HCT116 (cell line): ENCODE results near the gene ANKFN1. TPM values are rescaled to one million over a fixed set of nuclear protein-coding genes. Genes with fewer than 3 reads are reported as not detected.

Experiments used
- ATAC-seq: fragments of 200-7000 bp; cut with Tn5 transposase; 2 replicates; pipeline ENCODE4 v1.9.1; 2020; ENCODE audit warnings: mild to moderate bottlenecking, moderate library complexity
- BruUV-seq: library from RNA; stranded (reverse); fragments of 400-500 nt; replicated peaks from 2 replicates; lab custom pipeline; 2021; lab: Mats Ljungman, UMichigan
- CTCF ChIA-PET: fragments of 300-600 bp; sonication (Branson Sonifier 250); formaldehyde crosslinking; loops from one replicate; lab custom pipeline; 2021; ENCODE audit warnings: antibody characterized with exemption; lab: Charles Lee
- POLR2A ChIA-PET: fragments of 300-600, 350-600 bp; sonication (Branson Sonifier 250); formaldehyde crosslinking; loops from one replicate; lab custom pipeline; 2021; ENCODE audit warnings: antibody characterized with exemption; lab: Charles Lee
- RAD21 ChIA-PET, 2 experiments: fragments of 300-600 bp; sonication (Branson Sonifier 250); formaldehyde crosslinking; loops; one replicate each; lab custom pipeline; 2023; ENCODE audit warnings: low total read pairs in 2 of 2; ENCODE audit not compliant: uncharacterized antibody in 2 of 2, unreplicated experiment in 2 of 2, low non-redundant PET in 1 of 2; lab: Charles Lee
- DNase-seq: peaks from one replicate; pipeline ENCODE4 v3.0.0-alpha.2; 2010; ENCODE audit warnings: low read depth, low spot score
- H2AFZ ChIP-seq: fragments of 200-600 bp; shearing (Covaris generic), sonication (generic); 2 replicates; pipeline ENCODE4 v1.6.1; 2017; ENCODE audit warnings: low read depth, mixed run types, mixed read lengths, antibody characterized with exemption, low read length; ENCODE audit not compliant: poor library complexity, severe bottlenecking
- H3K27ac ChIP-seq: 2 replicates; pipeline ENCODE4 v1.5.1; 2012; ENCODE audit warnings: low read depth, low read length
- H3K27me3 ChIP-seq: fragments of 200-600 bp; sonication (generic); 2 replicates; pipeline ENCODE4 v1.6.1; 2016; ENCODE audit warnings: mixed run types, low read length, mixed read lengths; ENCODE audit not compliant: insufficient read depth
- H3K36me3 ChIP-seq, 2 experiments: fragments of 200-500 bp in 1 of 2; fragments of 200-600 bp in 1 of 2; sonication (Bioruptor generic) in 1 of 2; sonication (generic) in 1 of 2; 2 replicates each; pipeline versions ENCODE4 v1.5.1 to v1.6.1; 2014 to 2016; ENCODE audit warnings: low read length in 2 of 2, inconsistent platforms in 1 of 2, mixed read lengths in 1 of 2, mixed run types in 1 of 2; ENCODE audit not compliant: insufficient read depth in 2 of 2, control insufficient read depth in 1 of 2
- H3K4me1 ChIP-seq, 2 experiments: fragments of 200-600 bp in 1 of 2; sonication (generic) in 1 of 2; 2 replicates each; pipeline versions ENCODE4 v1.5.1 to v1.6.1; 2012 to 2017; ENCODE audit warnings: low read length in 2 of 2, inconsistent platforms in 1 of 2, mild to moderate bottlenecking in 1 of 2, mixed read lengths in 1 of 2, mixed run types in 1 of 2, moderate library complexity in 1 of 2; ENCODE audit not compliant: insufficient read depth in 2 of 2, control insufficient read depth in 1 of 2
- H3K4me2 ChIP-seq: fragments of 200-600 bp; sonication (generic); 2 replicates; pipeline ENCODE4 v1.6.1; 2017; ENCODE audit warnings: mixed run types, low read length, mixed read lengths
- H3K4me3 ChIP-seq, 2 experiments: fragments of 200-600 bp in 1 of 2; sonication (generic) in 1 of 2; replicated peaks in 1 of 2; 2 replicates each; pipeline ENCODE4 v1.5.1; 2011 to 2016; ENCODE audit warnings: low read length in 2 of 2, control low read depth in 1 of 2, low read depth in 1 of 2, mild to moderate bottlenecking in 1 of 2, mixed read lengths in 1 of 2, mixed run types in 1 of 2
- H3K79me2 ChIP-seq: fragments of 200-600 bp; sonication (generic); 2 replicates; pipeline ENCODE4 v1.6.1; 2017; ENCODE audit warnings: mild to moderate bottlenecking, mixed run types, low read length, moderate library complexity, mixed read lengths; ENCODE audit not compliant: insufficient read depth
- H3K9ac ChIP-seq: fragments of 200-600 bp; sonication (generic); 2 replicates; pipeline ENCODE4 v1.6.1; 2016; ENCODE audit warnings: low read length, mixed read lengths
- H3K9me2 ChIP-seq: fragments of 200-600 bp; sonication (generic), shearing (Covaris generic); 2 replicates; pipeline ENCODE4 v1.6.1; 2017; ENCODE audit warnings: mixed run types, mild to moderate bottlenecking, moderate library complexity; ENCODE audit not compliant: insufficient read depth
- H3K9me3 ChIP-seq, 2 experiments: fragments of 200-500 bp in 1 of 2; fragments of 200-600 bp in 1 of 2; sonication (Bioruptor generic) in 1 of 2; sonication (generic) in 1 of 2; 2 replicates each; pipeline ENCODE4 v1.6.1; 2014 to 2017; ENCODE audit warnings: low read length in 2 of 2, mixed read lengths in 2 of 2, inconsistent platforms in 1 of 2, low read depth in 1 of 2, mild to moderate bottlenecking in 1 of 2, mixed run types in 1 of 2, moderate library complexity in 1 of 2; ENCODE audit not compliant: control insufficient read depth in 1 of 2, insufficient read depth in 1 of 2
- H4K20me1 ChIP-seq: fragments of 200-600 bp; sonication (generic), shearing (Covaris generic); 2 replicates; pipeline ENCODE4 v1.6.1; 2017; ENCODE audit warnings: mixed run types, mild to moderate bottlenecking, moderate library complexity; ENCODE audit not compliant: insufficient read depth
- CBX3 ChIP-seq: IDR thresholded peaks from 2 replicates; pipeline ENCODE4 v1.6.1; 2012; ENCODE audit warnings: low read depth
- CEBPB ChIP-seq: IDR thresholded peaks from 2 replicates; pipeline ENCODE4 v1.6.1; 2012; ENCODE audit warnings: low read depth
- EGR1 ChIP-seq: IDR thresholded peaks from 2 replicates; pipeline ENCODE4 v1.6.1; 2012; ENCODE audit warnings: low read depth
- EZH2 ChIP-seq: fragments of 200-600 bp; sonication (generic); IDR thresholded peaks from 2 replicates; pipeline ENCODE4 v1.6.1; 2017; ENCODE audit warnings: antibody characterized with exemption, mixed run types
- EZH2phosphoT487 ChIP-seq: fragments of 200-600 bp; IDR thresholded peaks from 2 replicates; pipeline ENCODE4 v1.6.1; 2018; ENCODE audit warnings: antibody characterized with exemption, borderline replicate concordance
- JUND ChIP-seq: IDR thresholded peaks from 2 replicates; pipeline ENCODE4 v1.6.1; 2012
- RAD21 ChIP-seq: IDR thresholded peaks from 2 replicates; pipeline ENCODE4 v1.6.1; 2012; ENCODE audit warnings: low read depth, mild to moderate bottlenecking
- SP1 ChIP-seq: IDR thresholded peaks from 2 replicates; pipeline ENCODE4 v1.6.1; 2012; ENCODE audit warnings: low read depth
- SRF ChIP-seq: IDR thresholded peaks from 2 replicates; pipeline ENCODE4 v1.6.1; 2012; ENCODE audit warnings: low read depth
- YY1 ChIP-seq: IDR thresholded peaks from 2 replicates; pipeline ENCODE4 v1.6.1; 2011; ENCODE audit warnings: low read length, low read depth, moderate library complexity, mild to moderate bottlenecking; ENCODE audit not compliant: insufficient replicate concordance; ENCODE audit errors: extremely low read depth
- ZFX ChIP-seq: fragments of 450-650 bp; IDR thresholded peaks from 2 replicates; pipeline ENCODE4 v1.6.1; 2017
- ZNF274 ChIP-seq: fragments of 200-500 bp; sonication (Bioruptor generic); IDR thresholded peaks from 2 replicates; pipeline ENCODE4 v1.6.1; 2014; ENCODE audit warnings: mild to moderate bottlenecking, low read depth, low read length, inconsistent platforms
- intact Hi-C: fragments of 100-400 bp; cut with micrococcal nuclease; formaldehyde crosslinking; loops from 2 replicates; pipeline ENCODE4 v1.10.0; 2022
- total RNA-seq: library from RNA; stranded (reverse); gene quantifications from one replicate; pipeline ENCODE4 v1.2.1, GENCODE V29; 2021; ENCODE audit not compliant: unreplicated experiment

The ANKFN1 gene
- total RNA-seq, 1 experiment from 2014 or later: 1.1 TPM

DNA sequence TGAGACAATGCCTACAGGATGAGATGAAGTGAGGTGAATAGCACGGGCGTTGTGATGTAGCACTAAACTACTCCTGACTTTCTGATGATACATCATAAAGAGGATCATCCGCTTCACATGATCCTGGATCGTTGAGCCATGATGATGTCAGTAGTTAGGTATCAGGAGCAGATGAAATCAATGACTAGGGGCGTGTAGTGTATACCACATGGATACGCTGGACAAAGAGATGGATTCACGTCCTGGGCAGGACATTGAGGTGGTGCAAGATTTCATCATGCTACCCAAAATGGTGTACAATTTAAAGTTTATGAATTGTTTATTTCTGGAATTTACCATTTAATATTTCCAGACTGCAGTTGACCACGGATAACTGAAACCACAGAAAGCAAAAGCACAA is 156.6 kb downstream of the ANKFN1 start:
- H3K4me3 ChIP-seq: no peak overlapping the region
- no TSS peak for BruUV-seq

DNA sequence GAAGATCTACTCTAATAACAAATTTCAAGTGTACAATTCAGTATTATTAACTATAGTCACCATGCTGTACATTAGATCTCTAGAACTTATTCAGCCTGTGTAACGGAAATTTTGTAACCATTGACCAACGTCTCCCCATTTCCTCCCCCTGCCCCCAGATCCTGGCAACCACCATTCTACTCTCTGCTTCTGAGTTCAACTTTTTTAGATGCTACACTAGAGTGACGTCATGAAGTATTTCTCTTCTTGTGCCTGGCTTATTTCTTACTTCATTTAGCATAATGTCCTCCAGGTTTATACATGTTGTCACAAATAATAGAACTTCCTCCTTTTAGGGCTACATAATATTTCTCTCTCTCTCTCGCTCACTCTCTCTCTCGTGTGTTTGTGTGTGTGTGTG is 157.5 kb downstream of the ANKFN1 start:
- H3K9me2 ChIP-seq: no peaks in the 10 kb centered on the region
- RAD21 ChIA-PET: no interaction called here
- POLR2A ChIA-PET: no interaction called here
- no peak overlapping the region for H3K4me2 ChIP-seq
- no peaks in the 10 kb centered on the region for H3K79me2 ChIP-seq
- no TSS peak for BruUV-seq
- H3K9ac ChIP-seq: no peak overlapping the region
- H3K27me3 ChIP-seq: peaks cover 18% of the 10 kb centered on the region; the same call in 1 of the 2 replicates
- no peak overlapping the region for H3K27ac ChIP-seq
- H4K20me1 ChIP-seq: no peaks in the 10 kb centered on the region
- CTCF ChIA-PET: no interaction called here
- H3K36me3 ChIP-seq: no peaks in the 10 kb centered on the region
- DNase-seq (no peak), ATAC-seq (no peak)
- no peaks in the 10 kb centered on the region for H3K4me1 ChIP-seq
- H2AFZ ChIP-seq: no peak overlapping the region
- intact Hi-C loops: loop anchor here (10.0 kb wide), 1 partner anchor 466 kb away; no protein-coding TSS in a partner anchor
- TF ChIP-seq SP1: no peak
- no peak overlapping the region for H3K4me3 ChIP-seq
- no peaks in the 10 kb centered on the region for H3K9me3 ChIP-seq

More for the DNA sequence above, 156.6 kb downstream of the ANKFN1 start:
- RAD21 ChIA-PET: no interaction called here
- H3K27ac ChIP-seq: no peak overlapping the region
- intact Hi-C loops: loop anchor here (10.0 kb wide), 1 partner anchor 465 kb away; no protein-coding TSS in a partner anchor
- TF ChIP-seq JUND (no peak), SRF (no peak), YY1 (no peak), CEBPB (no peak), EGR1 (no peak), EZH2 (no peak), EZH2phosphoT487 (no peak), SP1 (no peak), CBX3 (no peak), ZNF274 (no peak), ZFX (no peak), RAD21 (no peak)
- TF ChIP-seq, all 23 proteins: peak for 0
- Histone ChIP-seq H3K27me3 (peaks cover 9% of the 10 kb centered on the region; the same call in 1 of the 2 replicates), H4K20me1 (no peaks in the 10 kb centered on the region), H3K9me2 (no peaks in the 10 kb centered on the region), H2AFZ (no peak overlapping the region), H3K4me2 (no peak overlapping the region), H3K36me3 (no peaks in the 10 kb centered on the region), H3K79me2 (no peaks in the 10 kb centered on the region), H3K4me1 (no peaks in the 10 kb centered on the region), H3K9ac (no peak overlapping the region), H3K9me3 (no peaks in the 10 kb centered on the region)
- no peak for ATAC-seq
- POLR2A ChIA-PET: no interaction called here
- DNase-seq: no peak
- CTCF ChIA-PET: no interaction called here
